HG03280 (cell line): ENCODE results near the gene AK5.

Experiments used
- ATAC-seq: cut with Tn5 transposase; IDR thresholded peaks from one replicate; pipeline ENCODE4 v1.9.1; 2021; ENCODE audit warnings: mild to moderate bottlenecking, moderate library complexity; ENCODE audit not compliant: unreplicated experiment

Gene AK5

GRCh38 chr1:77539519-77540142, 257.8 kb downstream of the AK5 start:
- ATAC-seq: no peak

GRCh38 chr1:77540501-77541161, 258.8 kb downstream of the AK5 start:
- no peak for ATAC-seq

- ATAC-seq: no peak
Measured at GRCh38 chr1:77541162-77541545, 259.3 kb downstream of the AK5 start.

- no peak for ATAC-seq
Measured at GRCh38 chr1:77542813-77543420, 261.1 kb downstream of the AK5 start.

GRCh38 chr1:77543822-77544448, 262.1 kb downstream of the AK5 start:
- no peak for ATAC-seq

- no peak for ATAC-seq
Measured at GRCh38 chr1:77544845-77545244, 263.0 kb downstream of the AK5 start.

- no peak for ATAC-seq
Measured at GRCh38 chr1:77545970-77546369, 264.2 kb downstream of the AK5 start.

GRCh38 chr1:77546890-77547289, 265.1 kb downstream of the AK5 start:
- no peak for ATAC-seq

- no peak for ATAC-seq
Measured at GRCh38 chr1:77548285-77548684, 266.5 kb downstream of the AK5 start.

- no peak for ATAC-seq
Measured at GRCh38 chr1:77550135-77550534, 268.3 kb downstream of the AK5 start.

- ATAC-seq: no peak
Measured at GRCh38 chr1:77552626-77553025, 270.8 kb downstream of the AK5 start.

- ATAC-seq: no peak
Measured at GRCh38 chr1:77553568-77554291, 271.9 kb downstream of the AK5 start.

GRCh38 chr1:77556045-77556444, 274.2 kb downstream of the AK5 start:
- ATAC-seq: no peak

- ATAC-seq: no peak
Measured at GRCh38 chr1:77557053-77557452, 275.2 kb downstream of the AK5 start.

GRCh38 chr1:77558591-77559164, 276.9 kb downstream of the AK5 start:
- no peak for ATAC-seq

GRCh38 chr1:77560741-77561140, 278.9 kb downstream of the AK5 start:
- ATAC-seq: no peak

GRCh38 chr1:77562596-77563150, 280.9 kb downstream of the AK5 start:
- ATAC-seq: no peak

GRCh38 chr1:77565321-77565720, 283.5 kb downstream of the AK5 start:
- no peak for ATAC-seq

GRCh38 chr1:77571642-77572041, 289.8 kb downstream of the AK5 start:
- no peak for ATAC-seq

GRCh38 chr1:77579547-77579946, 297.7 kb downstream of the AK5 start:
- ATAC-seq: no peak

- no peak for ATAC-seq
Measured at GRCh38 chr1:77582905-77583304, 301.1 kb downstream of the AK5 start.
